ENCODE measurements around the gene FTCDNL1. TPM values are rescaled to one million over a fixed set of nuclear protein-coding genes. Genes with fewer than 3 reads are reported as not detected.

The FTCDNL1 gene
- total and polyA plus RNA-seq, 2 of the 13 experiments (the other 11 are each of a cell fraction or from before 2014, with no cell fraction given) = 0.98 to 1.4 TPM

DNA sequence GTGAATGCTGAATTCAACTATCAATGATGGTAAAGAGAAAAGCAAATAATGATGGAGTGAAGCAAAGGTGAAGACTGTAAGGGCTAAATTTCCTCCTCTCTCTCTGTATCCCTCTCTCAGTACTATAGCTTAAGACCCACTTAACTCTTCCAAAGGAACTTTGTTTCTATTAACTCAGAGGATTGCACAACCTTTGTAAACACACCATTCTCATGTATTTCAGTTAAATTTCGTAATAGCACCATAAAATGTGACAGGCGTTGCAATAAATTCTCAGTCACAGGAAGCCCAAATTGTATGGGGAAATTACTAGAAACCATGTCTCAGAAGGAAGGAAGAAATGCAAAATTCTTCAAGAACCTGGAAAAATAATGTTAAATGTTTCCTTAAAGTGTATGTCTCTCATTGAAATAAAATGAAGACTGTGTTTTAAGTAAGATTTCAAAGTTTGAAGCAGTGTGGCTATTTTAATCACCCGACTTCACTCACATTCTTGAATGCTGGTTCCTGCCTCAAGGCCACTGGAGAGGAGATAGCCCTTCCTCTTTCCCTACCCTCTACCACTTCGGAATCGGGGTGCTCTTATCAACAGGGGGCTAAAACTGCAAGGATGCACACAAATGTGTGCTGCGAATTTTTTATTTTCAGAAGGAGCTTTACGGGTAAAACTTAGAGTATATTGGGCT is 112.1 kb downstream of the FTCDNL1 start (continued):
- TF ChIP-seq ZNF142 (CRISPR knock-in tag; IDR thresholded peaks at IDR 0.05) = no peak
- no peak for TF ChIP-seq PHB2 (IDR thresholded peaks at IDR 0.05; ENCODE audit: partially characterized antibody)
- TF ChIP-seq ZNF773 (CRISPR knock-in tag; IDR thresholded peaks at IDR 0.05; ENCODE audit: borderline replicate concordance) = no peak
- 0 out of 2 replicates have a peak, but pooled peaks have one; percentile 46 for TF ChIP-seq POGK (CRISPR knock-in tag; conservative IDR thresholded peaks at IDR 0.05)
- TF ChIP-seq ZFP1 (CRISPR knock-in tag; IDR thresholded peaks at IDR 0.05) = peak; percentile 56; the same call in 1 of the 2 replicates
- 0 out of 2 replicates have a peak, but pooled peaks have one; percentile 62 for TF ChIP-seq CSRNP1 (CRISPR knock-in tag; IDR thresholded peaks at IDR 0.05)
- TF ChIP-seq CHCHD3 (CRISPR knock-in tag; IDR thresholded peaks at IDR 0.05) = no peak
- no peak for TF ChIP-seq TOPORS (CRISPR knock-in tag; IDR thresholded peaks at IDR 0.05)
- peak; percentile 81 for TF ChIP-seq SOX5 (CRISPR knock-in tag; IDR thresholded peaks at IDR 0.05; ENCODE audit: borderline replicate concordance)
- TF ChIP-seq FOXK2 (IDR thresholded peaks at IDR 0.05) = 0 out of 2 replicates have a peak, but pooled peaks have one; percentile 19
- no peak for TF ChIP-seq ZBTB38 (CRISPR knock-in tag; IDR thresholded peaks at IDR 0.05)
- TF ChIP-seq, protein P1, sequence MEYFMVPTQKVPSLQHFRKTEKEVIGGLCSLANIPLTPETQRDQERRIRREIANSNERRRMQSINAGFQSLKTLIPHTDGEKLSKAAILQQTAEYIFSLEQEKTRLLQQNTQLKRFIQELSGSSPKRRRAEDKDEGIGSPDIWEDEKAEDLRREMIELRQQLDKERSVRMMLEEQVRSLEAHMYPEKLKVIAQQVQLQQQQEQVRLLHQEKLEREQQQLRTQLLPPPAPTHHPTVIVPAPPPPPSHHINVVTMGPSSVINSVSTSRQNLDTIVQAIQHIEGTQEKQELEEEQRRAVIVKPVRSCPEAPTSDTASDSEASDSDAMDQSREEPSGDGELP (IDR thresholded peaks at IDR 0.05; ENCODE audit: borderline replicate concordance, low read depth) = no peak
- TF ChIP-seq CREB1 (IDR thresholded peaks at IDR 0.05) = no peak
- TF ChIP-seq CREB1 (CRISPR knock-in tag; IDR thresholded peaks at IDR 0.05) = peak; percentile 67
- TF ChIP-seq ZBTB21 (CRISPR knock-in tag; IDR thresholded peaks at IDR 0.05) = no peak
